Measurements from ENCODE around the gene RNU5D-1. TPM values are rescaled to one million over a fixed set of nuclear protein-coding genes. Genes with fewer than 3 reads are reported as not detected.

The RNU5D-1 gene
- total RNA-seq, 2 donors from 2014 or later = not detected

DNA sequence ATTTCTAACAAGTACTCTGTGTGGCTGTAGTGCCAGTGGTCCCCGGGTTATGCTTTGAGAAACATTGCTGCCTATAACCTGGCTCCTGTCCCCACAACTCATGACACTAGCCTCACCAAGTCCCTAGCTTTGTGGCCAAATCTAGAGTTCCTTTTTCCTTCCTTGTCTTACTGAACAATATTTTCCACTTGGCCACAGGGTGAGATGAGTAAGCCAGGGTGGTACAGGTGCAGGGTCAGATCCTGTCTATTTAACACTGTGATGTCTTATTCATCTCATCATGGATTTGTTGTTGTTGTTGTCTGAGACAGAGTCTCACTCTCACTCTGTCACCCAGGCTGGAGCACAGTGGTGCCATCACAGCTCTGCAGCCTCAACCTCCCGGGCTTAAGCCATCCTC lies 37.8 kb downstream of the RNU5D-1 start:
- Histone ChIP-seq H3K36me3 (ENCODE audit: control insufficient read depth, insufficient read depth, low read length) (no peaks in the 10 kb centered on the region), H3K27me3 (ENCODE audit: control insufficient read depth, insufficient read depth, low read length, poor library complexity, severe bottlenecking) (no peaks in the 10 kb centered on the region), H3K4me1 (ENCODE audit: control insufficient read depth, insufficient read depth, low read length) (peaks cover 2% of the 10 kb centered on the region), H3K9ac (ENCODE audit: extremely low read depth, low read length, poor library complexity, severe bottlenecking) (no peak overlapping the region), H3K4me3 (ENCODE audit: low read length) (no peak overlapping the region), H3K27ac (ENCODE audit: low read depth, low read length) (no peak overlapping the region), H3K9me3 (ENCODE audit: control insufficient read depth, low read length) (no peaks in the 10 kb centered on the region)
- DNase-seq = no peak
- Mint-ChIP-seq H3K27ac (no peak overlapping the region), H3K36me3 (ENCODE audit: low read depth) (no peaks in the 10 kb centered on the region), H3K4me1 (peaks cover 6% of the 10 kb centered on the region), H3K27me3 (ENCODE audit: insufficient read depth) (peaks cover 3% of the 10 kb centered on the region), H3K9me3 (no peaks in the 10 kb centered on the region), H3K4me3 (no peak overlapping the region)
- 86 to 100% methylated on average over 1 to 2 of the region's 2 CpGs for WGBS, 2 experiments (ENCODE audit: insufficient coverage in 1 of 2, insufficient read length in 1 of 2)
- no peak for TF ChIP-seq CTCF (conservative IDR thresholded peaks at IDR 0.05)

DNA sequence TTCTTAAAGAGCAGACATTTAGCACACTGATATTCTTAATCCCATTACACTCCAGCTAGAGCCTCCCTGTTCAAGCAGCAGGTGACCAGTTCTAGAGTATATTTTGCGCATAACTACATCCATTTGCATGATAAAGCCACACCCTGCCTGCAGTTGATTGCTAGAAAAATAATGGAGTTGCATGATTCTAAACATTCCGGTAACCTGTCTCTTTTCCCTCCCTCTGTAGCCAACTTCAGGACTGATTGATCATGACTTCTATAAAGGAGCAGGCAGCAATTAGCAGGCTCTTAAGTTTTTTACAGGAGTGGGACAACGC lies 41.6 kb downstream of the RNU5D-1 start:
- Mint-ChIP-seq H3K4me1 (no peaks in the 10 kb centered on the region), H3K27ac (no peak overlapping the region), H3K4me3 (no peak overlapping the region), H3K27me3 (ENCODE audit: insufficient read depth) (peaks cover 2% of the 10 kb centered on the region), H3K36me3 (ENCODE audit: low read depth) (no peaks in the 10 kb centered on the region), H3K9me3 (no peaks in the 10 kb centered on the region)
- no peak overlapping the region for H3K9ac ChIP-seq (ENCODE audit: extremely low read depth, low read length, poor library complexity, severe bottlenecking)
- H3K27me3 ChIP-seq (ENCODE audit: control insufficient read depth, insufficient read depth, low read length, poor library complexity, severe bottlenecking) = no peaks in the 10 kb centered on the region
- H3K27ac ChIP-seq (ENCODE audit: low read depth, low read length) = no peak overlapping the region
- no peaks in the 10 kb centered on the region for H3K4me1 ChIP-seq (ENCODE audit: control insufficient read depth, insufficient read depth, low read length)
- TF ChIP-seq CTCF (conservative IDR thresholded peaks at IDR 0.05) = no peak
- 80 to 89% methylated on average over 1 to 3 of the region's 3 CpGs for WGBS, 2 experiments (ENCODE audit: insufficient coverage in 1 of 2, insufficient read length in 1 of 2)
- DNase-seq = no peak
- no peaks in the 10 kb centered on the region for H3K36me3 ChIP-seq (ENCODE audit: control insufficient read depth, insufficient read depth, low read length)
- H3K9me3 ChIP-seq (ENCODE audit: control insufficient read depth, low read length) = no peaks in the 10 kb centered on the region
- no peak overlapping the region for H3K4me3 ChIP-seq (ENCODE audit: low read length)

- no peak for TF ChIP-seq CTCF (conservative IDR thresholded peaks at IDR 0.05)
- H3K4me1 Mint-ChIP-seq = no peaks in the 10 kb centered on the region
- Histone ChIP-seq H3K4me1 (ENCODE audit: control insufficient read depth, insufficient read depth, low read length) (no peaks in the 10 kb centered on the region), H3K9me3 (ENCODE audit: control insufficient read depth, low read length) (no peaks in the 10 kb centered on the region), H3K27me3 (ENCODE audit: control insufficient read depth, insufficient read depth, low read length, poor library complexity, severe bottlenecking) (no peaks in the 10 kb centered on the region), H3K9ac (ENCODE audit: extremely low read depth, low read length, poor library complexity, severe bottlenecking) (no peak overlapping the region), H3K4me3 (ENCODE audit: low read length) (no peak overlapping the region), H3K27ac (ENCODE audit: low read depth, low read length) (no peak overlapping the region), H3K36me3 (ENCODE audit: control insufficient read depth, insufficient read depth, low read length) (no peaks in the 10 kb centered on the region)
- DNase-seq = no peak
- H3K27me3 Mint-ChIP-seq (ENCODE audit: insufficient read depth) = peaks cover 2% of the 10 kb centered on the region
- no peaks in the 10 kb centered on the region for H3K9me3 Mint-ChIP-seq
- H3K36me3 Mint-ChIP-seq (ENCODE audit: low read depth) = no peaks in the 10 kb centered on the region
- 88 to 91% methylated on average over 12 of the region's 12 CpGs for WGBS, 2 experiments (ENCODE audit: insufficient coverage in 1 of 2, insufficient read length in 1 of 2)
- no peak overlapping the region for H3K4me3 Mint-ChIP-seq
- no peak overlapping the region for H3K27ac Mint-ChIP-seq
Measured at GRCh38 chr1:44688760-44689446, 42.1 kb downstream of the RNU5D-1 start.
